ENCODE measurements around the gene BACH2. TPM values are rescaled to one million over a fixed set of nuclear protein-coding genes. Genes with fewer than 3 reads are reported as not detected.

BACH2 gene
- total and polyA plus RNA-seq, 12 donors = 0.16 to 4.7 (median 2.4) TPM

GRCh38 chr6:89997456-89998445 is 298.9 kb downstream of the BACH2 start:
- Histone ChIP-seq H3K36me3 (no peaks in the 10 kb centered on the region), H3K27me3 (no peaks in the 10 kb centered on the region), H3K27ac (no peak overlapping the region), H3K4me3 (no peak overlapping the region), H3K4me1 (peaks cover 0 to 40% (median 27%) of the 10 kb centered on the region in 9 donors), H3K9me3 (no peaks in the 10 kb centered on the region)
- no peak for TF ChIP-seq CTCF (IDR thresholded peaks at IDR 0.05)
- intact Hi-C loops (cut with DNase I) = no loop called here
- peak in 1 of 2 donors; percentile 10 for DNase-seq
- ATAC-seq = peak in 1 of 8 donors; percentile 45
- WGBS, 2 donors = 55 to 67% methylated on average over 6 of the region's 6 CpGs

GRCh38 chr6:89993411-89993810 is 303.2 kb downstream of the BACH2 start:
- no peak for TF ChIP-seq CTCF (IDR thresholded peaks at IDR 0.05)

GRCh38 chr6:89992818-89993217 is 303.8 kb downstream of the BACH2 start:
- WGBS, 2 donors = 92% methylated on average over 2 of the region's 2 CpGs
- no peak for TF ChIP-seq CTCF (IDR thresholded peaks at IDR 0.05)
- ATAC-seq = no peak
- DNase-seq = no peak
- no peak overlapping the region for H3K4me3 ChIP-seq
- no peak overlapping the region for H3K27ac ChIP-seq
- no peaks in the 10 kb centered on the region for H3K27me3 ChIP-seq
- no peaks in the 10 kb centered on the region for H3K9me3 ChIP-seq
- H3K36me3 ChIP-seq = no peaks in the 10 kb centered on the region
- intact Hi-C loops (cut with DNase I) = no loop called here
- peaks cover 0 to 14% (median 1%) of the 10 kb centered on the region in 9 donors for H3K4me1 ChIP-seq

More at GRCh38 chr6:89993411-89993810, 303.2 kb downstream of the BACH2 start:
- ATAC-seq = no peak
- no peaks in the 10 kb centered on the region for H3K27me3 ChIP-seq
- H3K9me3 ChIP-seq = no peaks in the 10 kb centered on the region
- no peaks in the 10 kb centered on the region for H3K36me3 ChIP-seq
- 98 to 99% methylated on average over 3 of the region's 3 CpGs for WGBS, 2 donors
- no peak for DNase-seq
- no peak overlapping the region for H3K4me3 ChIP-seq
- intact Hi-C loops (cut with DNase I) = no loop called here
- no peak overlapping the region for H3K27ac ChIP-seq
- H3K4me1 ChIP-seq = peaks cover 0 to 20% (median 7%) of the 10 kb centered on the region in 9 donors

- intact Hi-C loops (cut with DNase I) = loop anchor here in 1 of 10 donors (10.0 kb wide), 1 partner anchor 225 kb away; no protein-coding TSS in a partner anchor
- 70% methylated on average over 4 of the region's 4 CpGs for WGBS, 2 donors
- DNase-seq (no peak), ATAC-seq (no peak)
- H3K4me1 ChIP-seq = peaks cover 9 to 33% (median 22%) of the 10 kb centered on the region in 9 donors
- no peaks in the 10 kb centered on the region for H3K9me3 ChIP-seq
- H3K36me3 ChIP-seq = no peaks in the 10 kb centered on the region
- H3K27ac ChIP-seq = no peak overlapping the region
- H3K4me3 ChIP-seq = no peak overlapping the region
- TF ChIP-seq CTCF (IDR thresholded peaks at IDR 0.05) = no peak
- no peaks in the 10 kb centered on the region for H3K27me3 ChIP-seq
Observed at GRCh38 chr6:89989742-89990141, 306.9 kb downstream of the BACH2 start.

All from heart right ventricle (tissue), 16 donors.